ENCODE results near the gene CCDC61.

GRCh38 chr19:46014534-46014933, 19.3 kb downstream of the CCDC61 start:
- TF ChIP-seq CTCF (IDR thresholded peaks at IDR 0.05) (no peak), POLR2A (IDR thresholded peaks at IDR 0.05) (no peak)
